Measurements from ENCODE around the gene SIX1. TPM values are rescaled to one million over a fixed set of nuclear protein-coding genes. Genes with fewer than 3 reads are reported as not detected.

Gene SIX1
- total RNA-seq, 5 donors from 2014 or later (not counting 1 experiment from before 2014, with no cell fraction given) = 0.18 TPM; not detected in 4

- Mint-ChIP-seq H3K4me3 (peak overlapping the region in 1 of 3 donors; percentile 59), H3K9me3 (no peaks in the 10 kb centered on the region), H3K36me3 (no peaks in the 10 kb centered on the region), H3K27me3 (peaks cover 77 to 88% of the 10 kb centered on the region in 2 donors), H3K4me1 (peaks cover 32 to 40% (median 33%) of the 10 kb centered on the region in 3 donors), H3K27ac (peak overlapping the region in 1 of 2 donors; percentile 2)
- Histone ChIP-seq H3K4me3 (ENCODE audit: control insufficient read depth in 1 of 2, extremely low read depth in 1 of 2, low read length in 1 of 2) (no peak overlapping the region), H3K4me1 (ENCODE audit: control insufficient read depth in 1 of 2, extremely low read depth in 1 of 2, insufficient read depth in 2 of 2, low read length in 2 of 2) (peaks cover 0 to 37% of the 10 kb centered on the region in 2 experiments), H3K27ac (ENCODE audit: low read length) (no peak overlapping the region), H3K27me3 (replicated peaks in 1 of 2; ENCODE audit: control insufficient read depth in 2 of 2, extremely low read depth in 1 of 2, insufficient read depth in 2 of 2, low read length in 1 of 2) (peaks cover 17 to 62% of the 10 kb centered on the region in 2 experiments), H3K36me3 (ENCODE audit: control insufficient read depth in 2 of 2, extremely low read depth in 1 of 2, insufficient read depth in 1 of 2, low read length in 1 of 2) (no peaks in the 10 kb centered on the region), H3K9me3 (no peaks in the 10 kb centered on the region)
- WGBS (ENCODE audit: insufficient coverage) = 11% methylated on average over 8 of the region's 29 CpGs
- POLR2A ChIA-PET = interaction anchor here in 1 of 2 donors (0.6 kb wide), 1 partner anchor 337 kb away, joined by 3 read pairs; the partner anchor contains the start of genes SLC38A6 and TRMT5
- DNase-seq (no peak), ATAC-seq (replicated peaks in 1 of 4) (no peak)
- CTCF ChIA-PET = no interaction called here
These were observed 5.6 kb downstream of the SIX1 start for GRCh38 chr14:60643463-60644314.

- CTCF ChIA-PET = no interaction called here
- peaks cover 81 to 92% of the 10 kb centered on the region in 2 donors for H3K27me3 Mint-ChIP-seq
- no peaks in the 10 kb centered on the region for H3K36me3 Mint-ChIP-seq
- WGBS (ENCODE audit: insufficient coverage) = 12% methylated on average over 15 of the region's 16 CpGs
- H3K36me3 ChIP-seq (ENCODE audit: control insufficient read depth in 2 of 2, extremely low read depth in 1 of 2, insufficient read depth in 1 of 2, low read length in 1 of 2) = no peaks in the 10 kb centered on the region
- H3K27ac Mint-ChIP-seq = peak overlapping the region in 1 of 2 donors; percentile 36
- H3K4me3 ChIP-seq (ENCODE audit: control insufficient read depth in 1 of 2, extremely low read depth in 1 of 2, low read length in 1 of 2) = no peak overlapping the region
- H3K27me3 ChIP-seq (replicated peaks in 1 of 2; ENCODE audit: control insufficient read depth in 2 of 2, extremely low read depth in 1 of 2, insufficient read depth in 2 of 2, low read length in 1 of 2) = peaks cover 22 to 56% of the 10 kb centered on the region in 2 experiments
- H3K27ac ChIP-seq (ENCODE audit: low read length) = no peak overlapping the region
- ATAC-seq (replicated peaks in 1 of 4) (no peak), DNase-seq (no peak)
- H3K9me3 Mint-ChIP-seq = no peaks in the 10 kb centered on the region
- peak overlapping the region in 1 of 3 donors; percentile 59 for H3K4me3 Mint-ChIP-seq
- H3K4me1 ChIP-seq (ENCODE audit: control insufficient read depth in 1 of 2, extremely low read depth in 1 of 2, insufficient read depth in 2 of 2, low read length in 2 of 2) = peaks cover 0 to 32% of the 10 kb centered on the region in 2 experiments
- peaks cover 2% of the 10 kb centered on the region for H3K9me3 ChIP-seq
- POLR2A ChIA-PET = interaction anchor here in 1 of 2 donors (0.6 kb wide), 1 partner anchor 338 kb away, joined by 3 read pairs; the partner anchor contains the start of genes SLC38A6 and TRMT5
- peaks cover 34 to 42% (median 35%) of the 10 kb centered on the region in 3 donors for H3K4me1 Mint-ChIP-seq
These were observed 6.2 kb downstream of the SIX1 start for GRCh38 chr14:60643141-60643462.

DNA sequence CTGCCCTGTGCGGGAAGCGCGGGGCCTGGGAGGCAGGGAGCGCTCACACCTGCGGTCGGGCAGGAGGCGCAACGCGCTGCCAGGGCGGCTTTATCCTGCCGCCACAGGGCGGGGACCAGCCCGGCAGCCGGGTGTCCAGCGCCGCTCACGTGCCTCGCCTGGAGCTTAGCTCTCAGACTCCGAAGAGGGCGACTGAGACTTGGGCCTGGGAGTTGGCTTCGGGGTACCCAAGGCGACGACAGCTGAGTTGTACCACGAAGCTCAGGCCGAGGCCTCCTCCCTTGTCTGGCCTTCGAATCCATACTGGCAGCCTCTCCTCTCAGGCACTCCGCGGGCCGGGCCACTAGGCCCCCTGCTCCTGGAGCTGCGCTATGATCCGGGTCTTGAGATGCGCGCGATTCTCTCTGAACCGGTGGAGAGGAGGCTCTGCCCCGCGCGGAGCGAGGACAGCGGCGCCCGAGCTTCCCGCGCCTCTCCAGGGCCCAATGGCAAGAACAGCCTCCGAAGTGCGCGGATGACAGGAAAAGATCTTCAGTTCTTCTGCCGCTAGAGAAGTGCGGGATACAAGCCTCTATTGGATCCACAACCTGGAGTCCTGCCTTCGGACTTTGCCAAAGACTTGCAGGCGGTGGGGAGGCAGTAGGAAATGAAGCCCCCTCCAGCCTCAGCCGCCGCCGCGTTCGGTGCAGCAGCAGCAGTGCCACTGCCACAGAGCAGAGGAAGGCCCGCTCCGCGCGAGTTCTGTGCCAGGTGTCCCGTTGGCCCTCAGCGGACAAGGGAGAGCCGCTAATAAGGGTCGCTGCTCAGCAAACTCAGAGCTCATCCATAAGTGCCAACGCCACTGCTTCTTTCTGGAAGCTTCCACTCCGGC lies 6.8 kb downstream of the SIX1 start:
- H3K9me3 ChIP-seq = peaks cover 2% of the 10 kb centered on the region
- no peak overlapping the region for H3K4me3 ChIP-seq (ENCODE audit: control insufficient read depth in 1 of 2, extremely low read depth in 1 of 2, low read length in 1 of 2)
- no peaks in the 10 kb centered on the region for H3K36me3 ChIP-seq (ENCODE audit: control insufficient read depth in 2 of 2, extremely low read depth in 1 of 2, insufficient read depth in 1 of 2, low read length in 1 of 2)
- no peak overlapping the region for H3K27ac ChIP-seq (ENCODE audit: low read length)
- 9% methylated on average over 66 of the region's 66 CpGs for WGBS (ENCODE audit: insufficient coverage)
- ChIA-PET CTCF (no interaction called here), POLR2A (no interaction called here)
- no peak for ATAC-seq (replicated peaks in 1 of 4)
- H3K36me3 Mint-ChIP-seq = no peaks in the 10 kb centered on the region
- H3K27me3 Mint-ChIP-seq = peaks cover 81 to 89% of the 10 kb centered on the region in 2 donors
- no peak for DNase-seq
- H3K27ac Mint-ChIP-seq = peak overlapping the region in 1 of 2 donors; percentile 36
- peaks cover 31 to 39% (median 32%) of the 10 kb centered on the region in 3 donors for H3K4me1 Mint-ChIP-seq
- H3K27me3 ChIP-seq (replicated peaks in 1 of 2; ENCODE audit: control insufficient read depth in 2 of 2, extremely low read depth in 1 of 2, insufficient read depth in 2 of 2, low read length in 1 of 2) = peaks cover 24 to 56% of the 10 kb centered on the region in 2 experiments
- H3K4me3 Mint-ChIP-seq = peak overlapping the region in 1 of 3 donors; percentile 59
- peaks cover 0 to 32% of the 10 kb centered on the region in 2 experiments for H3K4me1 ChIP-seq (ENCODE audit: control insufficient read depth in 1 of 2, extremely low read depth in 1 of 2, insufficient read depth in 2 of 2, low read length in 2 of 2)
- H3K9me3 Mint-ChIP-seq = no peaks in the 10 kb centered on the region

DNA sequence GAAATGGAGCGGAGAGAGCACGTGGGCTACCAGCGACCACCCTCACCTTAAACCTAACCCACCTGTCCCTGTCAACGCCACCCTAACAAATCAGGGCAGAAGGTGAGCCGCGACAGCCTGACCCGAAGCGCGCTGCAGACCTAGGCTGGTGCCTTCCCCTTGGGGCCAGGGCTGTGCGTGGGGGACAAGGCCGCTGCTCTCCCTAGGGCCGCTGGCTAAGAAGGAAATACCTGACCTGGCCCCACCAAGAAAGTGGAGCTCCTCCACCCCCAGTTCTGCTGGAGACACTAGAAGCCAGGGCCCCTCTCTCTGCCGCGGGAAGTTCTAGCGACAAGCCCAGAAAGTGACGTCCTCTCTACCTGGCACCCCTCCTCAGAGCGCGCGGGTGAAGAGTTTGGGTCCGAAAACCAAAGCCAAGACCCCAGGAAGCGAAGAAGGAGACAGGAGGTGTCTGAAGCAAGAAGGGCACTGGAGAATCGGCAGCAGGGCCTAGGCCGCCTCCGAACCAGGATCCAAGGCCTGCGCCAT lies 7.5 kb downstream of the SIX1 start:
- Mint-ChIP-seq H3K4me1 (peaks cover 25 to 33% (median 28%) of the 10 kb centered on the region in 3 donors), H3K27me3 (peaks cover 78 to 87% of the 10 kb centered on the region in 2 donors), H3K4me3 (peak overlapping the region in 1 of 3 donors; percentile 35), H3K36me3 (no peaks in the 10 kb centered on the region), H3K27ac (no peak overlapping the region), H3K9me3 (no peaks in the 10 kb centered on the region)
- Histone ChIP-seq H3K27ac (ENCODE audit: low read length) (no peak overlapping the region), H3K36me3 (ENCODE audit: control insufficient read depth in 2 of 2, extremely low read depth in 1 of 2, insufficient read depth in 1 of 2, low read length in 1 of 2) (no peaks in the 10 kb centered on the region), H3K27me3 (replicated peaks in 1 of 2; ENCODE audit: control insufficient read depth in 2 of 2, extremely low read depth in 1 of 2, insufficient read depth in 2 of 2, low read length in 1 of 2) (peaks cover 28 to 55% of the 10 kb centered on the region in 2 experiments), H3K4me3 (ENCODE audit: control insufficient read depth in 1 of 2, extremely low read depth in 1 of 2, low read length in 1 of 2) (no peak overlapping the region), H3K4me1 (ENCODE audit: control insufficient read depth in 1 of 2, extremely low read depth in 1 of 2, insufficient read depth in 2 of 2, low read length in 2 of 2) (peaks cover 0 to 29% of the 10 kb centered on the region in 2 experiments), H3K9me3 (peaks cover 2% of the 10 kb centered on the region)
- POLR2A ChIA-PET = no interaction called here
- ATAC-seq (replicated peaks in 1 of 4) (no peak), DNase-seq (no peak)
- 21% methylated on average over 15 of the region's 25 CpGs for WGBS (ENCODE audit: insufficient coverage)
- CTCF ChIA-PET = no interaction called here

DNA sequence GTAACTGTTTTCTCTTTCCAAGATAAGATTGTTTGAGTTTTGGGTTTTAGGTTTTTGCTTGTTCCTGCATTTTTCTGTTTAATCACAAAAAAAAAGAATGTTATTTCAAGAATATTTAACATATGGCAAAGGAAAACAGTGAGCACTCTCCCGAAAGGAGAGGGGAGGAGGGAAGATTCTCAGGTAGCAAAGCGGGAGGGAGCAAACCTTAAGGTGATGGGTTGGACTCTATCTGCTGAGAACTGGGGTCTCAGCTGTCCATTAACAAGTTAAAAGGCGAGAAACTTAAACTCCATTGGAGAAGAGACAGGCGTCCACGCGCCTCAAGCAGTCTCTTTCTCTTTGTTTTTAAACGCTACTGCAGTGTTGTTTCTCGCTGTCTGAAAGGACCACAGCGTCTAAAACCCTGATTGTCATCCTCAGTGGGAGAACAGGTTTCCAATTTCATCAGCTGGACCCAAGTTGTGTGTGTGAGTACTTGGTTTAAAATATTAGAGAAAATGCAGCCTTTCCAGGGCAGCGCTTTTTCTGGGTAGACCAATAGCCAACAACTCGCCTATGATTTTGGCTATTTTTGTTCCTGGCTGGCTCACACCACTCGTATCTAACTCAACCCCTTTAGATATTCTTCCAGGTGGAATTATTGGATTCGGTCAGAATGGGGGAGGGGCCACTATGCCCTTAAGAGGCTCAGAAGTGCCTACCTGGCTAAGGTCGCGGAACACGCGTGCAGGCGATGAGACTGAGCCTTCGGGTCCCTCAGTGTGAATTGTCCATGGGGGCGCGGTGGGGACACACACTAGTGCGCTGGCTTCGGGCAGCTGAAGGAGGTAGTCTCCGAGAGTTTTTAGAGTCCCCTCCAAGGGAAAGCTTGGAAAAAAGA lies 8.2 kb downstream of the SIX1 start:
- peaks cover 32 to 51% of the 10 kb centered on the region in 2 experiments for H3K27me3 ChIP-seq (replicated peaks in 1 of 2; ENCODE audit: control insufficient read depth in 2 of 2, extremely low read depth in 1 of 2, insufficient read depth in 2 of 2, low read length in 1 of 2)
- Mint-ChIP-seq H3K9me3 (no peaks in the 10 kb centered on the region), H3K4me3 (peak overlapping the region in 1 of 3 donors; percentile 35)

More for the DNA sequence above, 8.2 kb downstream of the SIX1 start:
- no peak for DNase-seq
- 18% methylated on average over 15 of the region's 24 CpGs for WGBS (ENCODE audit: insufficient coverage)
- Histone ChIP-seq H3K4me1 (ENCODE audit: control insufficient read depth in 1 of 2, extremely low read depth in 1 of 2, insufficient read depth in 2 of 2, low read length in 2 of 2) (peaks cover 0 to 29% of the 10 kb centered on the region in 2 experiments), H3K27ac (ENCODE audit: low read length) (no peak overlapping the region), H3K9me3 (peaks cover 2% of the 10 kb centered on the region), H3K4me3 (ENCODE audit: control insufficient read depth in 1 of 2, extremely low read depth in 1 of 2, low read length in 1 of 2) (no peak overlapping the region), H3K36me3 (ENCODE audit: control insufficient read depth in 2 of 2, extremely low read depth in 1 of 2, insufficient read depth in 1 of 2, low read length in 1 of 2) (no peaks in the 10 kb centered on the region)
- ChIA-PET POLR2A (interaction anchor here in 1 of 2 donors (0.5 kb wide), 1 partner anchor 1248 kb away, joined by 3 read pairs; no protein-coding TSS in a partner anchor), CTCF (no interaction called here)
- no peak overlapping the region for H3K27ac Mint-ChIP-seq
- H3K36me3 Mint-ChIP-seq = no peaks in the 10 kb centered on the region
- peaks cover 18 to 31% (median 29%) of the 10 kb centered on the region in 3 donors for H3K4me1 Mint-ChIP-seq
- H3K27me3 Mint-ChIP-seq = peaks cover 77 to 88% of the 10 kb centered on the region in 2 donors
- no peak for ATAC-seq (replicated peaks in 1 of 4)
